Transverse colon (tissue), 4 donors: ENCODE results near the gene TMEM101.
"Not testable (repeated sequence)": the region's sequence is repeated elsewhere in the genome, so short reads cannot be mapped to it uniquely, and the experiment has no call there.

Experiments used
- EP300 ChIP-seq: sonication (generic); formaldehyde crosslinking; IDR thresholded peaks from one replicate; pipeline ENCODE4 v1.6.1; 2017; ENCODE audit warnings: antibody characterized with exemption, low read depth
- POLR2AphosphoS5 ChIP-seq, 3 donors: sonication (generic); formaldehyde crosslinking; IDR thresholded peaks; one replicate each; pipeline ENCODE4 v1.6.1; 2016; ENCODE audit warnings: antibody characterized with exemption in 3 of 3
- TF ChIP-seq, protein P1 (sequence below), 5 experiments: fragments of 200-600 bp in 3 of 5; fragments of 450-650 bp in 2 of 5; sonication (generic) in 3 of 5; IDR thresholded peaks; 1 replicate in 2 of 5; 2 replicates in 3 of 5; pipeline ENCODE4 v1.5.1; 2016 to 2017; ENCODE audit warnings: antibody characterized with exemption in 5 of 5, inconsistent platforms in 3 of 5, mild to moderate bottlenecking in 2 of 5, moderate library complexity in 1 of 5

DNA sequence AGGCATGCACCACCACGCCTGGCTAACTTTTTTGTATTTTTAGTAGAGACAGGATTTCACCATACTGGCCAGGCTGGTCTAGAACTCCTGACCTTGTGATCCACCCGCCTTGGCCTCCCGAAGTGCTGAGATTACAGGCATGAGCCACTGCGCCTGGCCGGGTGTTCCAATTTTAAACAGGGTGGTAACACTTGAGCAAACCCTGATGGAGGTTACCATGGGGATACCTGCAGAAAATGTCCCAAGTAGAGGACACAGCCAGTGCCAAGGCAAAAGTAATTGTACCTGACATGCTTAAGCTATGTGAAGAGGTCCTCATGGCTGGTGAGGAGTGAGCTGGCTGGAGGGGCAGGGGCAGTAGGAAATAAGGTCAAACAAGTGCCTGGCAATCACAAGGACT is 17.6 kb downstream of the TMEM101 start:
- TF ChIP-seq, protein P1, sequence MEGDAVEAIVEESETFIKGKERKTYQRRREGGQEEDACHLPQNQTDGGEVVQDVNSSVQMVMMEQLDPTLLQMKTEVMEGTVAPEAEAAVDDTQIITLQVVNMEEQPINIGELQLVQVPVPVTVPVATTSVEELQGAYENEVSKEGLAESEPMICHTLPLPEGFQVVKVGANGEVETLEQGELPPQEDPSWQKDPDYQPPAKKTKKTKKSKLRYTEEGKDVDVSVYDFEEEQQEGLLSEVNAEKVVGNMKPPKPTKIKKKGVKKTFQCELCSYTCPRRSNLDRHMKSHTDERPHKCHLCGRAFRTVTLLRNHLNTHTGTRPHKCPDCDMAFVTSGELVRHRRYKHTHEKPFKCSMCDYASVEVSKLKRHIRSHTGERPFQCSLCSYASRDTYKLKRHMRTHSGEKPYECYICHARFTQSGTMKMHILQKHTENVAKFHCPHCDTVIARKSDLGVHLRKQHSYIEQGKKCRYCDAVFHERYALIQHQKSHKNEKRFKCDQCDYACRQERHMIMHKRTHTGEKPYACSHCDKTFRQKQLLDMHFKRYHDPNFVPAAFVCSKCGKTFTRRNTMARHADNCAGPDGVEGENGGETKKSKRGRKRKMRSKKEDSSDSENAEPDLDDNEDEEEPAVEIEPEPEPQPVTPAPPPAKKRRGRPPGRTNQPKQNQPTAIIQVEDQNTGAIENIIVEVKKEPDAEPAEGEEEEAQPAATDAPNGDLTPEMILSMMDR (IDR thresholded peaks at IDR 0.05): not testable (repeated sequence)
- not testable (repeated sequence) for TF ChIP-seq EP300; POLR2AphosphoS5 (IDR thresholded peaks at IDR 0.05)
